Measurements from ENCODE around the gene NDUFS7. TPM values are rescaled to one million over a fixed set of nuclear protein-coding genes. Genes with fewer than 3 reads are reported as not detected.
"Not testable (repeated sequence)": the region's sequence is repeated elsewhere in the genome, so short reads cannot be mapped to it uniquely, and the experiment has no call there.

The NDUFS7 gene
- polyA plus RNA-seq, 1 experiment, result 59.6 TPM

DNA sequence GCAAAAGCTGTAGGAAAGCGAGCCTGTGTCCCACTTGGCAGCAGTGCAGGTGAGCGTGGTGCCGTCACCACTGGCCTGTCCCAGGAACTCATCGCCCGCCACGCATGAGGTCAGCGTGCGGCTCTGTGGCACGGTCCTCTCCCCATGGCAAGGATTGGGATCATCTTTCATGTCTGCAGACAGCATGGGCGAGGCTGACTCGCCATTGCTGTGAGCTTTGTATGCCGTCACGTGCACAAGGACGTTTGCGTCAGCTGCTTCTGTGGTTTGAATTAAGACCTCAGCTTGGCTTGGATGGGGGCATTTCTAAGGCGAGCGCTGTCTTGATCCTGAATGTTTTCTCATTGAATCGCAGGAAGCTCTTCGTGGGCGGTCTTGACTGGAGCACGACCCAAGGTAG, 33.4 kb downstream of the NDUFS7 start:
- POLR2A ChIA-PET, result no interaction called here
- CTCF ChIA-PET, result interaction anchor here (1.4 to 2.0 kb wide), 2 partner anchors 15 to 20 kb away, joined by 4 to 8 read pairs; no protein-coding TSS in a partner anchor

GRCh38 chr19:1417681-1418495, 34.2 kb downstream of the NDUFS7 start:
- no peak for DNase-seq (ENCODE audit: low read depth)
- Histone ChIP-seq H3K36me3 (ENCODE audit: control insufficient read depth, insufficient read depth, low read length) (peaks cover 37% of the 10 kb centered on the region), H3K4me3 (ENCODE audit: low read depth, low read length) (no peak overlapping the region), H3K27me3 (ENCODE audit: control insufficient read depth, insufficient read depth, low read length) (no peaks in the 10 kb centered on the region)
- ChIA-PET POLR2A (no interaction called here), CTCF (interaction anchor here (1.5 to 2.0 kb wide), 2 partner anchors 14 to 138 kb away, joined by 4 read pairs; no protein-coding TSS in a partner anchor)
- TF ChIP-seq CTCF (IDR thresholded peaks at IDR 0.05; ENCODE audit: insufficient read depth, low read depth, low read length), result no peak

More for the DNA sequence above, 33.4 kb downstream of the NDUFS7 start:
- DNase-seq (ENCODE audit: low read depth), result no peak
- Histone ChIP-seq H3K36me3 (ENCODE audit: control insufficient read depth, insufficient read depth, low read length) (peaks cover 35% of the 10 kb centered on the region), H3K27me3 (ENCODE audit: control insufficient read depth, insufficient read depth, low read length) (no peaks in the 10 kb centered on the region), H3K4me3 (ENCODE audit: low read depth, low read length) (no peak overlapping the region)
- no peak for TF ChIP-seq CTCF (IDR thresholded peaks at IDR 0.05; ENCODE audit: insufficient read depth, low read depth, low read length)

GRCh38 chr19:1418496-1418775, 34.7 kb downstream of the NDUFS7 start:
- no peak for TF ChIP-seq CTCF (IDR thresholded peaks at IDR 0.05; ENCODE audit: insufficient read depth, low read depth, low read length)
- ChIA-PET POLR2A (no interaction called here), CTCF (interaction anchor here (1.2 to 2.0 kb wide), 3 partner anchors 14 to 139 kb away, joined by 3 to 4 read pairs (median 4); no protein-coding TSS in a partner anchor)
- Histone ChIP-seq H3K27me3 (ENCODE audit: control insufficient read depth, insufficient read depth, low read length) (no peaks in the 10 kb centered on the region), H3K36me3 (ENCODE audit: control insufficient read depth, insufficient read depth, low read length) (peaks cover 37% of the 10 kb centered on the region), H3K4me3 (ENCODE audit: low read depth, low read length) (no peak overlapping the region)
- DNase-seq (ENCODE audit: low read depth), result no peak

GRCh38 chr19:1418951-1419738, 35.4 kb downstream of the NDUFS7 start:
- no peak for TF ChIP-seq CTCF (IDR thresholded peaks at IDR 0.05; ENCODE audit: insufficient read depth, low read depth, low read length)
- H3K4me3 ChIP-seq (ENCODE audit: low read depth, low read length), result no peak overlapping the region
- ChIA-PET POLR2A (no interaction called here), CTCF (interaction anchor here (0.7 to 2.0 kb wide), 4 partner anchors 11 to 140 kb away, joined by 3 to 4 read pairs (median 4); no protein-coding TSS in a partner anchor)
- H3K36me3 ChIP-seq (ENCODE audit: control insufficient read depth, insufficient read depth, low read length), result peaks cover 44% of the 10 kb centered on the region
- DNase-seq (ENCODE audit: low read depth), result no peak
- no peaks in the 10 kb centered on the region for H3K27me3 ChIP-seq (ENCODE audit: control insufficient read depth, insufficient read depth, low read length)

DNA sequence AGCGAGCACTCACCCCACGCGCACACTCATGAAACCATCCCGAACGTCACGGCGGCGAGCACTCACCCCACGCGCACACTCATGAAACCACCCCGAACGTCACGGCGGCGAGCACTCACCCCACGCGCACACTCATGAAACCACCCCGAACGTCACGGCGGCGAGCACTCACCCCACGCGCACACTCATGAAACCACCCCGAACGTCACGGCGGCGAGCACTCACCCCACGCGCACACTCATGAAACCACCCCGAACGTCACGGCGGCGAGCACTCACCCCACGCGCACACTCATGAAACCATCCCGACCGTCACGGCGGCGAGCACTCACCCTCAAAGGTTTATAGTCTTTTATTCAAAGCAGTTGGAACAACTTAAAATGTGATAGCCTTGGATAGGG, 36.4 kb downstream of the NDUFS7 start:
- H3K4me3 ChIP-seq (ENCODE audit: low read depth, low read length); POLR2A ChIA-PET; H3K27me3 ChIP-seq (ENCODE audit: control insufficient read depth, insufficient read depth, low read length); DNase-seq (ENCODE audit: low read depth): not testable (repeated sequence)
- peaks cover 46% of the 10 kb centered on the region for H3K36me3 ChIP-seq (ENCODE audit: control insufficient read depth, insufficient read depth, low read length)
- CTCF ChIA-PET, result interaction anchor here (1.8 kb wide), 1 partner anchor 17 kb away, joined by 7 read pairs; no protein-coding TSS in a partner anchor
